ENCODE results near the gene ALK.

ALK gene

GRCh38 chr2:29469516-29469915 lies 451.9 kb downstream of the ALK start:
- Histone ChIP-seq H3K4me1 (ENCODE audit: low read length) (no peaks in the 10 kb centered on the region), H3K27me3 (replicated peaks; ENCODE audit: insufficient read depth, low read length) (no peaks in the 10 kb centered on the region), H4K20me1 (ENCODE audit: insufficient read depth, low read length) (no peaks in the 10 kb centered on the region), H3K79me2 (ENCODE audit: low read length) (no peaks in the 10 kb centered on the region), H3K4me2 (ENCODE audit: low read depth, low read length) (no peak overlapping the region), H3K9me3 (replicated peaks; ENCODE audit: insufficient read depth, low read length) (no peaks in the 10 kb centered on the region), H2AFZ (ENCODE audit: low read length) (no peak overlapping the region), H3K36me3 (replicated peaks; ENCODE audit: insufficient read depth, low read length) (no peaks in the 10 kb centered on the region), H3F3A (ENCODE audit: insufficient read depth, low read length) (no peaks in the 10 kb centered on the region), H3K9ac (ENCODE audit: low read length) (no peak overlapping the region), H3K4me3 (ENCODE audit: low read length) (no peak overlapping the region), H3K27ac (ENCODE audit: low read length) (no peak overlapping the region), H3K9me2 (replicated peaks; ENCODE audit: insufficient read depth, low read length) (no peaks in the 10 kb centered on the region)
- TF ChIP-seq EZH2phosphoT487 (IDR thresholded peaks at IDR 0.05; ENCODE audit: low read length) = no peak
- TF ChIP-seq EZH2 (optimal IDR thresholded peaks at IDR 0.05; ENCODE audit: low read depth, low read length) = no peak
- TF ChIP-seq CTCF (IDR thresholded peaks at IDR 0.05; ENCODE audit: low read length) = no peak
- no peak for DNase-seq

GRCh38 chr2:29463181-29463900 lies 458.0 kb downstream of the ALK start:
- H3K36me3 ChIP-seq (replicated peaks; ENCODE audit: insufficient read depth, low read length) = no peaks in the 10 kb centered on the region
- no peak overlapping the region for H3K27ac ChIP-seq (ENCODE audit: low read length)
- H3K4me2 ChIP-seq (ENCODE audit: low read depth, low read length) = no peak overlapping the region
- H3K9me3 ChIP-seq (replicated peaks; ENCODE audit: insufficient read depth, low read length) = no peaks in the 10 kb centered on the region
- H2AFZ ChIP-seq (ENCODE audit: low read length) = no peak overlapping the region
- no peaks in the 10 kb centered on the region for H3K27me3 ChIP-seq (replicated peaks; ENCODE audit: insufficient read depth, low read length)
- H3K79me2 ChIP-seq (ENCODE audit: low read length) = no peaks in the 10 kb centered on the region
- no peak for DNase-seq
- no peak overlapping the region for H3K9ac ChIP-seq (ENCODE audit: low read length)
- no peaks in the 10 kb centered on the region for H3K9me2 ChIP-seq (replicated peaks; ENCODE audit: insufficient read depth, low read length)
- no peaks in the 10 kb centered on the region for H4K20me1 ChIP-seq (ENCODE audit: insufficient read depth, low read length)
- H3K4me3 ChIP-seq (ENCODE audit: low read length) = no peak overlapping the region
- no peaks in the 10 kb centered on the region for H3F3A ChIP-seq (ENCODE audit: insufficient read depth, low read length)
- TF ChIP-seq CTCF (IDR thresholded peaks at IDR 0.05; ENCODE audit: low read length) (no peak), EZH2phosphoT487 (IDR thresholded peaks at IDR 0.05; ENCODE audit: low read length) (no peak), EZH2 (optimal IDR thresholded peaks at IDR 0.05; ENCODE audit: low read depth, low read length) (no peak)
- no peaks in the 10 kb centered on the region for H3K4me1 ChIP-seq (ENCODE audit: low read length)

GRCh38 chr2:29462293-29462692 lies 459.1 kb downstream of the ALK start:
- H3K27me3 ChIP-seq (replicated peaks; ENCODE audit: insufficient read depth, low read length) = no peaks in the 10 kb centered on the region
- no peaks in the 10 kb centered on the region for H3K79me2 ChIP-seq (ENCODE audit: low read length)
- no peak overlapping the region for H2AFZ ChIP-seq (ENCODE audit: low read length)
- H3K4me2 ChIP-seq (ENCODE audit: low read depth, low read length) = no peak overlapping the region
- no peaks in the 10 kb centered on the region for H3F3A ChIP-seq (ENCODE audit: insufficient read depth, low read length)
- no peak for DNase-seq
- no peaks in the 10 kb centered on the region for H3K4me1 ChIP-seq (ENCODE audit: low read length)
- no peaks in the 10 kb centered on the region for H3K9me2 ChIP-seq (replicated peaks; ENCODE audit: insufficient read depth, low read length)
- H3K27ac ChIP-seq (ENCODE audit: low read length) = no peak overlapping the region
- no peaks in the 10 kb centered on the region for H3K9me3 ChIP-seq (replicated peaks; ENCODE audit: insufficient read depth, low read length)
- H3K9ac ChIP-seq (ENCODE audit: low read length) = no peak overlapping the region
- TF ChIP-seq EZH2phosphoT487 (IDR thresholded peaks at IDR 0.05; ENCODE audit: low read length) (no peak), EZH2 (optimal IDR thresholded peaks at IDR 0.05; ENCODE audit: low read depth, low read length) (no peak), CTCF (IDR thresholded peaks at IDR 0.05; ENCODE audit: low read length) (no peak)
- no peaks in the 10 kb centered on the region for H3K36me3 ChIP-seq (replicated peaks; ENCODE audit: insufficient read depth, low read length)
- no peaks in the 10 kb centered on the region for H4K20me1 ChIP-seq (ENCODE audit: insufficient read depth, low read length)
- H3K4me3 ChIP-seq (ENCODE audit: low read length) = no peak overlapping the region
